Kidney glomerular epithelial cell (primary cell): ENCODE data around the gene ATP2B3.
A peak's percentile ranks its signal among the peaks of the same experiment; 100 is the strongest.

Source experiments
- DNase-seq: peaks from one replicate; lab custom pipeline; 2025; lab: John Stamatoyannopoulos, UW

Gene ATP2B3

GRCh38 chrX:153488231-153488914 is 29.1 kb upstream of the ATP2B3 start:
- peak; percentile 32 for DNase-seq

GRCh38 chrX:153490217-153490930 is 27.1 kb upstream of the ATP2B3 start:
- DNase-seq: no peak

- no peak for DNase-seq
Measured at GRCh38 chrX:153491351-153491914, 26.0 kb upstream of the ATP2B3 start.

- DNase-seq: no peak
Measured at GRCh38 chrX:153491918-153492317, 25.5 kb upstream of the ATP2B3 start.

- DNase-seq: no peak
Measured at GRCh38 chrX:153492543-153492942, 24.9 kb upstream of the ATP2B3 start.

GRCh38 chrX:153493085-153493484 is 24.4 kb upstream of the ATP2B3 start:
- peak; percentile 17 for DNase-seq

GRCh38 chrX:153494061-153494460 is 23.4 kb upstream of the ATP2B3 start:
- no peak for DNase-seq

GRCh38 chrX:153494541-153495361 is 22.7 kb upstream of the ATP2B3 start, which contains the start of gene BGN:
TSS of gene BGN (plus strand) at chrX:153494980. CDS start at chrX:153504632, 9,652 bp downstream.
- no peak for DNase-seq

GRCh38 chrX:153495362-153495751 is 22.1 kb upstream of the ATP2B3 start:
- peak; percentile 10 for DNase-seq

- DNase-seq: no peak
Measured at GRCh38 chrX:153495903-153496589, 21.4 kb upstream of the ATP2B3 start.

GRCh38 chrX:153496590-153496959 is 20.9 kb upstream of the ATP2B3 start:
- no peak for DNase-seq

- no peak for DNase-seq
Measured at GRCh38 chrX:153498453-153498852, 19.0 kb upstream of the ATP2B3 start.

GRCh38 chrX:153499341-153499740 is 18.1 kb upstream of the ATP2B3 start:
- DNase-seq: no peak

- no peak for DNase-seq
Measured at GRCh38 chrX:153499876-153500275, 17.6 kb upstream of the ATP2B3 start.

GRCh38 chrX:153500676-153501280 is 16.7 kb upstream of the ATP2B3 start:
- no peak for DNase-seq

GRCh38 chrX:153501530-153501929 is 15.9 kb upstream of the ATP2B3 start:
- no peak for DNase-seq

- no peak for DNase-seq
Measured at GRCh38 chrX:153502131-153502530, 15.3 kb upstream of the ATP2B3 start.

GRCh38 chrX:153502796-153503195 is 14.6 kb upstream of the ATP2B3 start:
- no peak for DNase-seq

GRCh38 chrX:153504445-153505016 is 12.9 kb upstream of the ATP2B3 start:
- DNase-seq: no peak

- DNase-seq: no peak
Measured at GRCh38 chrX:153505361-153505760, 12.1 kb upstream of the ATP2B3 start.
